GM19438 (cell line): ENCODE data around the gene LIPK.
"Not testable (repeated sequence)": the region's sequence is repeated elsewhere in the genome, so short reads cannot be mapped to it uniquely, and the experiment has no call there.

Experiments used
- ATAC-seq: cut with Tn5 transposase; IDR thresholded peaks from one replicate; pipeline ENCODE4 v1.9.1; 2021; ENCODE audit warnings: low read depth; ENCODE audit not compliant: unreplicated experiment

LIPK gene

DNA sequence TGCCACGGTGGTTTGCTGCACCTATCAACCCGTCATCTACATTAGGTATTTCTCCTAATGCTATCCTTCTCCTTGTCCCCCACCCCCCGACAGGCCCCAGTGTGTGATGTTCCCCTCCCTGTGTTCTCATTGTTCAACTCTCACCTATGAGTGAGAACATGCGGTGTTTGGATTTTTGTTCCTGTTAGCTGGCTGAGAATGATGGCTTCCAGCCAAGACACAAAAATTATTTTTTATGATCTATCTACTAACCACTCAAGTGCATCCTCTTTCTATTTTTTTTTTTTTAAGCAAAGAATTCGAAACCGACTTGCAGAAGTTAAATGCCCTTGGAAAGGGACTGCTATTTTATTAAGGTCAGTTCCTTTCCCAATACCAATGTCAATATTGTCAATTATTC is 3.3 kb downstream of the LIPK start:
- not testable (repeated sequence) for ATAC-seq

DNA sequence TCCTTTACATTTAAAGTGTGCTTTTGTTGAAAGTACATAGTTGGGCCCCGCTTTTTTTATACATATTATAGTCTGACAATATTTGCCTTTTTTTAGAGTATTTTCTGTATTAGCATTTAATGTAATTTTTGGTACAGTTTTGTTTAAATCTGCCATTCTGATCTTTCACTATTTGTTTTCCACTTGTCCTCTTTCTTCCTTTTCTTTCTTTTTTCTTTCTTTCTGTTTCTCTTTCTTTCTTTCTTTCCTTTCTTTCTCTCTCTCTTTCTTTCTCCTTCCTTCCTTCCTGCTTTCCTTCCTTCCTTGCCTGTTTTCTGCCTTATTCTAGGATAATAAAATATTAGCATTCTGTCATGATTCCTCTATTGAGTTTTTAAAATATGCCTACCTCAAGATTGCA is 9.5 kb downstream of the LIPK start:
- ATAC-seq, result no peak

DNA sequence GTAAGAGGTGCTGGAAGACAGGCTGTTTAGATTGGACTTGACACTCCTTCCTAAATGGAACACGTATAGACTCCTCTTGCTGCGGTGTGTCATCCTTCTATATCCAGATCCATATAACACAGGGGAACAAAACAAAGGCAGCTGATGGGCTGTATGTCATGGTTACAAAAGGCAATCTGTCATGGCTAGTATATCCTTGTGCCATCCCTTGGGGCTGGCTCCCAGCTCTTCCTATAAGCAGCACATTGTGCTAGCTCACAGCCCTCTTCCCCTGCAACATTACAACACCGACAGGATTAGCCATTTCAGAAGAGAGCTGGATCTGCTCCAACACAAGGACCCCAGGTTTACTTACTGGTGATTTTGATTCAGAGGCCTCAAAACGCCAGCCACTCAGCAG is 15.3 kb downstream of the LIPK start:
- ATAC-seq, result no peak

DNA sequence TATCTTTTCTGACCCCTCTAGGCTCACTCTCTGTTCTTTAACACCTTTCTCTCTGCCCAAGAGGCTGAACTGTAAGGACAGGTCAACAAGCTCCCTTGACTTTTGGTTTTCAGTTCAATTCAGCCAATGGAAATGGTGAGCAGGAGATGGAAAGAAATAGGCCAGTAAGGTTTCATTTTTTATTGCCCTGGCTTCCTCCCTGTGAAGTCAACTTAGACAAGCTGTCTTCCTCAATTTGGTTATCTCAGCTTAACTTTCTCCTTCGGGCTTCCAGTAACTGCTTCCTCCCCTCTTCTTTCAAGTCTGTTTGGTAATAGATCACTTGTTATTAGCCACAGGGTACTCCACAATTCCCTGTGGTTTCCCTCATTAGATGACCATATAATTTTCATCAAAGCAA is 19.7 kb downstream of the LIPK start:
- ATAC-seq, result no peak

DNA sequence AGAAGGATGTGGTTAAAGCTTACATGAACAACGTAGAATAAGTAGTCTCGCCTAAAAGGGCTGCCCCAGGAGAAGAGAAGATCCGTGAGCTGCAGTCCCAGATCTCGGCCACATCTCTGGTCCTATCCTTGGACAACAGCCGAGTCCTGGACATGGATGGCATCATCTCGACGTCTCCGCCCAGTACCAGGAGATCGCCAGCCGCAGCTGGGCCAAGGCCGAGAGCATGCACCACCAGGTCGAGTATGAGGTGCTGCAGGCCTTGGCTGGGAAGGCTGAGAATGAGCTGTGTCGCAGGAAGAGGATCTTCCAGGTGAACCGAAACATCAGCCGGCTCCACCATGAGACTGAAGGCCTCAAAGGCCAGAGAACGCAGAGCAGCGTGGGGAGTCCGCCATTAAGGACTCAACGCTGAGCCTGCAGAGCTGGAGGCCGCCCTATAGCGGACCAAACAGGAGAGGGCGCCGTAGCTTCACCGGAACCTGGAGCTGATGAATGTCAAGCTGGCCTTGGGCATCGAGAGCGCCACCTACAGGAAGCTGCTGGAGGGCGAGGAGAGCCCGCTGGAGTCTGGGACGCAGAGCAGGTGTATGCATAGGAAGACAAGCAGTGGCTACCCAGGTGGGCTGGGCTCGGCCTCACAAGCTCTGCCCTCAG is 22.2 kb downstream of the LIPK start:
- no peak for ATAC-seq

DNA sequence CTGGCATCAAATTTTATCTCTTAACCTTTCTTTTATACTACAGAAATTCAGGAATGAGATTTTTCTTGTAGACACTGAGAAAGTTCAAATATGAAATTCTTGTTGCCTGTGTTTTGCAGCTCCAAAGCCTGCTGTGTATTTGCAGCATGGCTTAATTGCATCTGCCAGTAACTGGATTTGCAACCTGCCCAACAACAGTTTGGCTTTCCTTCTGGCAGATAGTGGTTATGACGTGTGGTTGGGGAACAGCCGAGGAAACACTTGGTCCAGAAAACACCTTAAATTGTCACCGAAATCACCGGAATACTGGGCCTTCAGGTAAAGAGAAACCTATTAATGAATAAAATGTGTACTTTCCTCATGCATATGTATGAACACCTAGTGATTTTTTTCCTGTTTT is 24.8 kb downstream of the LIPK start:
- ATAC-seq, result no peak

DNA sequence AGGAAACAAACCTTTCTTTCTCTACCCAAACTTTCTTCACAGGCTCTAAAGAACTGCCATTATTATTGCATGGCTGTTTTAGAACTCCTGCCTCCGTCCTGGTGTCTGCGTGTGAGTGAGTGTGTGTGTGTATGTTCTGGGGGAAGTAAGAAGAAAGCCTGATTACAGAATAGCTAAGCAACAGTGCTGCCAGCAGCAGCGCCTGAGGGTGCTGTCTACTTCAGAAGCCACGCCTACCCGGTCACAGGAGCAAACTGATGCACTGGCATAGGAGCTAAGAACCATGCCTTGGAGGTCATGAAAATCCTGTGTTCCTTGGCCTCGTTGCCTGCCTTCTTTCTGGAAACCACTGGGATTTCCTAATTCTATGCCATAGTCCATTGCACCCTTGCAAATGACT is 25.2 kb downstream of the LIPK start:
- no peak for ATAC-seq

DNA sequence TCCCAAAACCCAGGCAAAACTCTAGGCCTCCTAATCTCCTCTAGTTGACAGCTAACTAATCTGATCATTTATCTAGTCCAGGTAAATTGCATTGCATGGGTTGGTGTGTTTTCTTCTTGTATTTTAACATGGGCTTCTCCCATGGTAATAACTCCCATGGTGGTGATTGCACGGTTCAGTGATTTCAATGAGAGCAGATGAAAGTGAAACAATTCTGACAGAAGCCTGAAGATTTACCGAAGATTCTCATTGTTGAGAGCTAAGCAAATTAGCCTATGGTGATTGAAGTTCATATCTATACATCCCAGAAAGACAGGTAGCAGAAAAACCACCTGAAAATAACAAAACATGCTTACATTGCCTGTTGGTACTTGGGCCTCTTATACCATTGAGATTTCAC is 27.2 kb downstream of the LIPK start:
- no peak for ATAC-seq

DNA sequence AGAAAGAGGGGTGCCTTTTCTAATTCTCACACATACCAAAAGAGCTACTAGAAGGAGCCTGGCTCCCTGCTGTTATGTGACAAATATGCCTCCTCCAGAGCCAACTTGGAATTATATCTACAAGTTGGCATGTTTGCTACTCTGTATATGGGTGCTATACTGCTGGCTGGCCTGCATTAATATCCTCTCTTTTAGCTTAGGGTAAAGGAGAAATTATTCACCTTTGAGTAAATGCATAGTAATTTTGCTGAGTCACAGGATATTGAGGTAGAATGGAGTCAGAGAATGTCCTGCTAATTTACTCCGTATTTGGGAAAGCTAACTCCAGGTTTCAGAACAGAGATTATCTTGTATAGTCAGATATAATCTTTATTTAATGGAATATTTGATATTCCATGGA is 29.6 kb downstream of the LIPK start:
- no peak for ATAC-seq

DNA sequence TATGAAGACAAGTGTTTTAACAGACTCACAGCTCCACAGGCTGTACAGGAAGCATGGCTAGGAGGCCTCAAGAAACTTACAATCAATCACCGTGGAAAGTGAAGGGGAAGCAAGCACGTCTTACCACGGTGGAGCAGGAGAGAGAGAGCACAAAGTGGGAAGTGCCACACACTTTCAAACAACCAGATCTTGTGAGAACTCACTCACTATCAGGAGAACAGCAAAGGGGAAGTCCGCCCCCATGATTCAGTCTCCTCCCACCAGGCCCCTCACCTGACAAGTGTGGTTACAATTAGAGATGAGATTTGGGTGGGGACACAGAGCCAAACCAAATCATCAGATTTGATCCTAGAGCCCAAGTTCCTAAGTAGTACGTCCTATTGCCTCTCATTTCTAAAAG is 35.9 kb downstream of the LIPK start:
- not testable (repeated sequence) for ATAC-seq

DNA sequence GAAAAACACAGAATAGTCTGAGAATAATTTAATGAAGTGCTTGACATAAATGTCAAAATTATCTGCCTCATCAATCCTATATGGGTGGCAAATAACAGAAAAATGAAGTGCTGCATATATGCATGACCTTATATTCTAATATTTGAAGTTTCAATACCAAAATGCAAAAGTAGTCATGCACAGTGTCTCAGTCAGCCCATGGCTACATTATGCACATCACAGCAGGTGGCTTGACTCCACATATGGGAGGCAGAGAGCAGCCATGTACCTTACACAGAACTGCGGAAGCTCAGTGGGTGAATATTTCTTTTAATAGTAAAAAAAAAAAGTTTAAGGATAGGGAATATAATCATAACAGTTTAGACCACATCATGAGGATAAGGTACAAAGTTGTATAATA is 36.4 kb downstream of the LIPK start:
- no peak for ATAC-seq

DNA sequence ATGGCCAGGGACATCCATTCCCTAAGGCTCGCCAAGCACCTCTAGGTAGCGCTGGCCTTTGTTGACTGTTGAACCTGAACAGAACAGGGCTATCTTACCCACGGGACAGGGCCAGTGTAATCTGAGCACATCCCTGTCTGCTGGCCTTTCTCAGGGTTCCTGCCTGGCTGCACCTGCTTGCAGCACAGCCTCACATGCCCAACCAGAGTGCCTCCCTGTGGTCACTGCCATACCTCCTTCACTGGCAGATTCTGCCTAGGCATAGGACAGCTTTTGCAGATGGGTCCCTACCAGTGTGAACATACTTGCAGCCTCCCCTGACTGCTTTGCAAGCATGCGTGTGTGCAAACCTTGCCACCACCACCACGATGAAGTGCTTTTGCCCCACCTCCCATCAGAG is 38.0 kb downstream of the LIPK start:
- no peak for ATAC-seq

DNA sequence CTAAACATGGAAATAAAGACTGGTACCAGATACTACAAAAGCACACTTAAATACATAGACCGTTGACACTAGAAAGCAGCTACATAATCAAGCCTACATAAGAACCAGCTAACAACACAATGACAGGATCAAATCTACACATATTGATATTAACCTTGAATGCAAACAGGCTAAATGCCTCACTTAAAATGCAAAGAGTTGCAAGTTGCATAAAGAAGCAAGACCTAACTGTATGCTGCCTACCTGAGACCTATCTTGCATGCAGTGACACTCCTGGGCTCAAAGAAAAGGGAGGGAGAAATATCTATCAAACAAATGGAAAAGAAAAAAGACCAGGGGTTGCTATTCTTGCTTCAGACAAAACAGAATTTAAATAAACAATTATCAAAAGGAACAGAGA is 39.6 kb downstream of the LIPK start:
- no peak for ATAC-seq

DNA sequence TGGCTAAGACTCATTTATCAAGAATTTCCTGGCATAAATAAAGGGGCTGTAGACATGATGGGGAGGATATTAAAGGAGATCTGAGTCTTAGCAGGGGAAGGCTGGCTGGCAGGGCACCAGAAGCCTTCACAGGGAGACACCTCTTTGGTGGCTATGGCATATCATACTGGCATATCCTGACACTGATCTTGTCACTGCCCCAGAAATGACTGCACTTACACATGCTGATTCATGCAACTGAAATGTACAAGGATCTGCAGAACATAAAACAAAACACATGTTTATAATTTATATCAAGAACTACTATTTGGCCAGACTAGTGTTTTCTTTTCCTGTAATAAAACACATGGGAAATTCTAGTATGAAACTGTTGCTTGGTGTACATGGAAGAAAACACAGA is 48.2 kb downstream of the LIPK start:
- ATAC-seq, result no peak

DNA sequence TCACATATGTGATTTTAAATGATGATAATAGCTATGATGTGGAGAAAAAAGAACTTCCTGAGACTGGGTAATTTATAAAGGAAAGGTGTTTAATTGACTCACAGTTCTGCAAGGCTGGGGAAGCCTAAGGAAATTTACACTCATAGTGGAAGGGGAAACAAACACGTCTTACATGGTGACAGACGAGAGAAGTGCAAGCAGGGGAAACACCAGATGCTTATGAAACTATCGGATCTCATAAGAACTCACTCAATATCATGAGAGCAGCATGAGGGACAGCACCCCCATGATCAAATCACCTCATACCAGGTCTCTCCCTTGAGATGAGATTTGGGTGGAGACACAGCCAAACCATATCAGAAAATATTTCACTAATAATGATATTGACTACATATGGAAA is 49.7 kb downstream of the LIPK start:
- ATAC-seq, result no peak

DNA sequence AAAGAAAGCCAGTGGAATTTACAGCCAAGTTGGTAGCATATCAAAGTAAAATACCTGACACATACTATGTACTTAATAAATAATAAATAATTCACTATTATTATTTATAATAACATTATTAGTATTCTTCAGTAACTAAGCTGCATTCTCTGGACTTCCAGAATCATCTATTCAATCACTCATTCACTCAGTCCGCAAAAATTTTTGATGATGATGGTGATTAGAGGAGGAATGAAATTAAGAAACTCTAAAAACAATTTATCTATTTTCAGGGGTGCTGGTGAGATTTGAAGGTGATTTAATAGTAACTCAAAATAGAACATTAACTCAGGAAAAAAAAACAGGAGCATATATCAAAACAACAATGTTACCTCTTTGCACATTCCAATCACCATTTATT is 50.6 kb downstream of the LIPK start:
- no peak for ATAC-seq

DNA sequence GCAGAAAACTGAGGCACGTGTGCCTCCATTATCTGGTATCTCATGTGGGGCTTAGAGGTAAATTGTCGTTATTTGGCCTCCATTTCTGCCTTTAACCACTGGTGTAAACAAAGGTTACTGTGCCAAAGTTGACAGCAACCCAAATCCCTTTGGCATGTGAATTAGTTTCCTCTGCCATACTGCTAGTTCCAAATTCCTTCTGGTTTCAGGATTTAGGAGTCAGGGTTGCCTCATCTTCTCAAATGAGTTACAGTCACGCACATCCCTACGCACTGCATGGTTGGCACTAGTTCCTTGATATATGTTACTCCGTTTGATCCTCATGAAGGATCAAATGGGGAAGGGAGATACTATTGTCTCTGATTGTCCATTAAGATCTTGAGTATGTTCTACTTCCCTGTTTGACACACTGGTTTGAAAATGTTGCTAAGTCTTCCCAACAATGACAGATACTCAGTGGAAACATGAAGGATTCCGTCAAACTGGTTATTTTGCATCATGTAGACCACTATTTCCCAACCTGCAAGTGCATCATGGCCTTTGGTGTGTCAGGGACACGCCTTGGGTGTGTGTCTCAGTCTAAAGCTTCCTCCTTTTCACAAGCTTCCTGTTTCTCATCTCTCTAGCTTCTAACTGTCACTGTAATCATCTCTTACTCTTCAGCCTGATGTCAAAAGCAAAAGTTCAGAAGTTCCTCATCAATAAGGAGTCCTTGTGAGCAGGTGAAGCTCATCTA is 53.5 kb downstream of the LIPK start, which contains the start of gene LIPN:
Gene LIPN (plus strand): TSS at position 655 of the 736 bp plus-strand sequence. CDS start 1,386 bp downstream, outside the sequence.
- ATAC-seq, result no peak

DNA sequence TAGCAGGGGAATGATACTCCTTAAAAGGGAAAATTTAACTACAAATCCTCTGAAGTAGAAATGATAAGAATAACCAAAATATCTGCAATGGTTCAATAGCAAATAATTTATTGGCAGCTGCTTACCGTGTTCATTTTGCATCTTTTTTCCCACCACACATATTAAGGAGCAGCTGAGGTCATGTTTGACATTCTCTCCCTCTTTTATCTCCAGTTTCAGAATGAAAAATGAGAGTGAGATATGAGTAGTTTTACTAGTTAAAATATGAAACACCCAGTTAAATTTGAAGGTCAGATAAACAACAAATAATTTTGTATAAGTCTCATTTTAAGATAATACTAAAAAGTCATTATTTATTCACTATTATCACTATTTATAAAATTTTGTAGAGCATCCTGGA is 56.9 kb downstream of the LIPK start:
- ATAC-seq, result no peak

DNA sequence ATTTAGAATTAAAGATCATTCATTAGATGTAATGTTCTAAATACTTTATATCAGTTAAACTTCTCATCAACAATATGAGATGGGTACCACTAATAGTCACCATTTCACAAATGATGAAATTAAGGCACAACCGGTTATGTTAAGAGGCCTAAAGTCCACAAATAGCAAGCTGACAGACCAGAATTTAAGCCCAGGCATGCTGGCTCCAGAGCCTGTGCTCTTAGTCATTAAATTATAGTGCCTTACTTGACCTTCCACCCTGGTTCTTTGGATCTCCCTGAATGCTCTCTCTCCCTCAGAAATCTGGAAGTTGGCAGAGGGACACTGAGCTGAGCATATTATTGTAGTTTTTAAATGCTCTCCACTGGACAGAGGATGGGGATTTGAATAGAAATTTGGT is 57.4 kb downstream of the LIPK start:
- ATAC-seq, result no peak

DNA sequence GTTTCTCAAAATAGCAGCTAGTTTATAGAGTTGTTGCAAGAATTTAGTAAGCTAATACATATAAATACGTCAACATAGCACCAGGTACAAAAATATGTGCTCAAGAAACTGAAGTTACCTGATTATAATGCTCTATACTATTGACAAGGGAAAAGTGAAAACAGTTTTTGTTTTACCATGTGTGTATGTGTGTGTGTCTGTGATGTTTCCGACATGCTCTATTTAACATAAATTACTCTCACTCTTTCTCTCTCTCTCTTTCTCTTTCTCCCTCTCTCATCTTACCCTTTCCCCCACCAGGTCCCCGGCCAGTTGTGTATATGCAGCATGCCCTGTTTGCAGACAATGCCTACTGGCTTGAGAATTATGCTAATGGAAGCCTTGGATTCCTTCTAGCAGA is 58.1 kb downstream of the LIPK start:
- no peak for ATAC-seq

DNA sequence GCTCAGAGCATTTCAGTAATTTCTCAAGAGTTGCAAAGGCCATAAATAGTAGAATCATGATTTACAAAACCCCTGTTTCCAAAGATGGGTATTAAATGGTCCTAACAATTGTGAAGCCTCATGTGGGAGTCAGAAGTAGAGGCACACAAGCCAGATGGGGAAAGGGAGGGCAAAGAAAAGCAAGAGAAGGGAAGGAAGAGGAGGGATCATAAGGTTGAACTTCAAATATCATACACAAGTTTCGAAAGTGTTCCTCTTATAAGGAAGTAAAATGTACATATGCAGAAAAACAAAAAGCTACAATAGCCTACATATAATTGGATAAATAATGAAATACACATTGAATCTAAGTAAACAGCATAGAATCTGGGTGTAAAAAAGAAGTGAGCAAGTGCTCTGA is 59.8 kb downstream of the LIPK start:
- no peak for ATAC-seq

DNA sequence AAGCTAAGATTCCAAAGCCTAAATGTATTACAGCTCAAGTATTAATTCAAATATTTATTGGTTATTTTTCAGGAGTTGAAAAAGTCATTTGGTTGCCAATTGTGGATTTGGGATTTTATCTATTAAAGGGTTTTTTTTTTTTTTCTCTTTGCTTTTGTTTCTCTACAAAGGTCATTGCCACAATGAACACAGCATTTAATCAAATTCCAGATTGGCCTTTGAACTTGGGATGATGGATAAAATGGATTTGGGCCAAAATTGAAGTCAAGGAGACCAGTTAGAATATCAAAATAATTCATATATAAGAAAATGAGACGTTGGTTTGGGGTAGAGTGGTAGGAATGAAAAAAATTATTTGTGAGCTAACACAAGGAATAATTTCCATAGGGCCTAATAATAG is 63.3 kb downstream of the LIPK start:
- ATAC-seq, result no peak
